ENCODE measurements around the gene DDX51. TPM values are rescaled to one million over a fixed set of nuclear protein-coding genes. Genes with fewer than 3 reads are reported as not detected.

DDX51 gene
- total and polyA plus RNA-seq, 2 of the 13 experiments (the other 11 are each of a cell fraction or from before 2014, with no cell fraction given), result 10.1 TPM

DNA sequence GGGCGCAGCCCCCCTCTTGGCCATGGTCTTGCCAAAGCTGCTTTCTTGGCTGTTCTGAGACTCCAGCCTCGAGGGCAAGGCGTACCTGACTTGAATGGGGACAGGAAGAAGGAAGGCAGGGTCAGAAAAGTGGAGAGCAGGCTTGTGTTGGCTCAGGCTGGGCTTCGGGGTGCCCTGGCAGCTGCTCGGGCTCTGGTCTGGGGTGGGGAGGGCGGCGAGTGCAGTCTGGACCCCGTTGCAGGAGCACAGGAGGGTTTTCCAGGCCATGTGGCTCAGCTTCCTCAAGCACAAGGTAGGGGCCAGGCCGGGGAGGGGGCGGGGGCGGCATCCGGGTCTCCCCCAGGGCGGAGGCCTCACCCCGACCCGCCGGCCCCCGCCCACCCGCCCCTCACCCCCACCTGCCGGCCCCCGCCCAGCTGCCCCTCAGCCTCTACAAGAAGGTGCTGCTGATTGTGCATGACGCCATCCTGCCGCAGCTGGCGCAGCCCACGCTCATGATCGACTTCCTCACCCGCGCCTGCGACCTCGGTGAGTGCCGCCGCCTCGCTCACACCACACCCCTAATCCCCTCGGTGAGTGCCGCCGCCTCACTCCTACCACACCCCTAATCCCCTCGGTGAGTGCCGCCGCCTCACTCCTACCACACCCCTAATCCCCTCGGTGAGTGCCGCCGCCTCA is 4.4 kb upstream of the DDX51 start:
- BruUV-seq (replicated peaks), result no TSS peak
- no peaks in the 10 kb centered on the region; a peak in 1 of 5 replicates for H3K27me3 ChIP-seq (ENCODE audit: control insufficient read depth in 1 of 2, insufficient read depth in 2 of 2, low read length in 2 of 2)
- H2AFZ ChIP-seq (ENCODE audit: low read length), result no peak overlapping the region
- no peak overlapping the region for H3K4me2 ChIP-seq (ENCODE audit: low read depth, low read length)
- POLR2A ChIA-PET, result no interaction called here
- TF ChIP-seq SUZ12 (IDR thresholded peaks at IDR 0.05; ENCODE audit: low read depth, low read length) (no peak), TCF12 (IDR thresholded peaks at IDR 0.05) (no peak), TCF12 (CRISPR knock-in tag; IDR thresholded peaks at IDR 0.05) (no peak), ZMYM2 (CRISPR knock-in tag; IDR thresholded peaks at IDR 0.05) (no peak), PTBP1 (IDR thresholded peaks at IDR 0.05; ENCODE audit: low read depth, low read length, poor library complexity, severe bottlenecking) (no peak), KDM2A (CRISPR knock-in tag; IDR thresholded peaks at IDR 0.05; ENCODE audit: borderline replicate concordance, low read depth) (no peak)
- TF ChIP-seq, protein P1, sequence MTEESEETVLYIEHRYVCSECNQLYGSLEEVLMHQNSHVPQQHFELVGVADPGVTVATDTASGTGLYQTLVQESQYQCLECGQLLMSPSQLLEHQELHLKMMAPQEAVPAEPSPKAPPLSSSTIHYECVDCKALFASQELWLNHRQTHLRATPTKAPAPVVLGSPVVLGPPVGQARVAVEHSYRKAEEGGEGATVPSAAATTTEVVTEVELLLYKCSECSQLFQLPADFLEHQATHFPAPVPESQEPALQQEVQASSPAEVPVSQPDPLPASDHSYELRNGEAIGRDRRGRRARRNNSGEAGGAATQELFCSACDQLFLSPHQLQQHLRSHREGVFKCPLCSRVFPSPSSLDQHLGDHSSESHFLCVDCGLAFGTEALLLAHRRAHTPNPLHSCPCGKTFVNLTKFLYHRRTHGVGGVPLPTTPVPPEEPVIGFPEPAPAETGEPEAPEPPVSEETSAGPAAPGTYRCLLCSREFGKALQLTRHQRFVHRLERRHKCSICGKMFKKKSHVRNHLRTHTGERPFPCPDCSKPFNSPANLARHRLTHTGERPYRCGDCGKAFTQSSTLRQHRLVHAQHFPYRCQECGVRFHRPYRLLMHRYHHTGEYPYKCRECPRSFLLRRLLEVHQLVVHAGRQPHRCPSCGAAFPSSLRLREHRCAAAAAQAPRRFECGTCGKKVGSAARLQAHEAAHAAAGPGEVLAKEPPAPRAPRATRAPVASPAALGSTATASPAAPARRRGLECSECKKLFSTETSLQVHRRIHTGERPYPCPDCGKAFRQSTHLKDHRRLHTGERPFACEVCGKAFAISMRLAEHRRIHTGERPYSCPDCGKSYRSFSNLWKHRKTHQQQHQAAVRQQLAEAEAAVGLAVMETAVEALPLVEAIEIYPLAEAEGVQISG (CRISPR knock-in tag; IDR thresholded peaks at IDR 0.05), result no peak
- TF ChIP-seq, protein P2, sequence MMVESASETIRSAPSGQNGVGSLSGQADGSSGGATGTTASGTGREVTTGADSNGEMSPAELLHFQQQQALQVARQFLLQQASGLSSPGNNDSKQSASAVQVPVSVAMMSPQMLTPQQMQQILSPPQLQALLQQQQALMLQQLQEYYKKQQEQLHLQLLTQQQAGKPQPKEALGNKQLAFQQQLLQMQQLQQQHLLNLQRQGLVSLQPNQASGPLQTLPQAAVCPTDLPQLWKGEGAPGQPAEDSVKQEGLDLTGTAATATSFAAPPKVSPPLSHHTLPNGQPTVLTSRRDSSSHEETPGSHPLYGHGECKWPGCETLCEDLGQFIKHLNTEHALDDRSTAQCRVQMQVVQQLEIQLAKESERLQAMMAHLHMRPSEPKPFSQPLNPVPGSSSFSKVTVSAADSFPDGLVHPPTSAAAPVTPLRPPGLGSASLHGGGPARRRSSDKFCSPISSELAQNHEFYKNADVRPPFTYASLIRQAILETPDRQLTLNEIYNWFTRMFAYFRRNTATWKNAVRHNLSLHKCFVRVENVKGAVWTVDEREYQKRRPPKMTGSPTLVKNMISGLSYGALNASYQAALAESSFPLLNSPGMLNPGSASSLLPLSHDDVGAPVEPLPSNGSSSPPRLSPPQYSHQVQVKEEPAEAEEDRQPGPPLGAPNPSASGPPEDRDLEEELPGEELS (CRISPR knock-in tag; IDR thresholded peaks at IDR 0.05), result no peak
- TF ChIP-seq, protein P3, sequence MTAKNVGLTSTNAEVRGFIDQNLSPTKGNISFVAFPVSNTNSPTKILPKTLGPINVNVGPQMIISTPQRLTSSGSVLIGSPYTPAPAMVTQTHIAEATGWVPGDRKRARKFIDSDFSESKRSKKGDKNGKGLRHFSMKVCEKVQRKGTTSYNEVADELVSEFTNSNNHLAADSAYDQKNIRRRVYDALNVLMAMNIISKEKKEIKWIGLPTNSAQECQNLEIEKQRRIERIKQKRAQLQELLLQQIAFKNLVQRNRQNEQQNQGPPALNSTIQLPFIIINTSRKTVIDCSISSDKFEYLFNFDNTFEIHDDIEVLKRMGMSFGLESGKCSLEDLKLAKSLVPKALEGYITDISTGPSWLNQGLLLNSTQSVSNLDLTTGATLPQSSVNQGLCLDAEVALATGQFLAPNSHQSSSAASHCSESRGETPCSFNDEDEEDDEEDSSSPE (CRISPR knock-in tag; IDR thresholded peaks at IDR 0.05), result no peak
- TF ChIP-seq, protein P4, sequence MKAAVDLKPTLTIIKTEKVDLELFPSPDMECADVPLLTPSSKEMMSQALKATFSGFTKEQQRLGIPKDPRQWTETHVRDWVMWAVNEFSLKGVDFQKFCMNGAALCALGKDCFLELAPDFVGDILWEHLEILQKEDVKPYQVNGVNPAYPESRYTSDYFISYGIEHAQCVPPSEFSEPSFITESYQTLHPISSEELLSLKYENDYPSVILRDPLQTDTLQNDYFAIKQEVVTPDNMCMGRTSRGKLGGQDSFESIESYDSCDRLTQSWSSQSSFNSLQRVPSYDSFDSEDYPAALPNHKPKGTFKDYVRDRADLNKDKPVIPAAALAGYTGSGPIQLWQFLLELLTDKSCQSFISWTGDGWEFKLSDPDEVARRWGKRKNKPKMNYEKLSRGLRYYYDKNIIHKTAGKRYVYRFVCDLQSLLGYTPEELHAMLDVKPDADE (CRISPR knock-in tag; IDR thresholded peaks at IDR 0.05), result no peak
- TF ChIP-seq, protein P5, sequence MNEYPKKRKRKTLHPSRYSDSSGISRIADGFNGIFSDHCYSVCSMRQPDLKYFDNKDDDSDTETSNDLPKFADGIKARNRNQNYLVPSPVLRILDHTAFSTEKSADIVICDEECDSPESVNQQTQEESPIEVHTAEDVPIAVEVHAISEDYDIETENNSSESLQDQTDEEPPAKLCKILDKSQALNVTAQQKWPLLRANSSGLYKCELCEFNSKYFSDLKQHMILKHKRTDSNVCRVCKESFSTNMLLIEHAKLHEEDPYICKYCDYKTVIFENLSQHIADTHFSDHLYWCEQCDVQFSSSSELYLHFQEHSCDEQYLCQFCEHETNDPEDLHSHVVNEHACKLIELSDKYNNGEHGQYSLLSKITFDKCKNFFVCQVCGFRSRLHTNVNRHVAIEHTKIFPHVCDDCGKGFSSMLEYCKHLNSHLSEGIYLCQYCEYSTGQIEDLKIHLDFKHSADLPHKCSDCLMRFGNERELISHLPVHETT (CRISPR knock-in tag; conservative IDR thresholded peaks at IDR 0.05), result no peak
- TF ChIP-seq, protein P6, sequence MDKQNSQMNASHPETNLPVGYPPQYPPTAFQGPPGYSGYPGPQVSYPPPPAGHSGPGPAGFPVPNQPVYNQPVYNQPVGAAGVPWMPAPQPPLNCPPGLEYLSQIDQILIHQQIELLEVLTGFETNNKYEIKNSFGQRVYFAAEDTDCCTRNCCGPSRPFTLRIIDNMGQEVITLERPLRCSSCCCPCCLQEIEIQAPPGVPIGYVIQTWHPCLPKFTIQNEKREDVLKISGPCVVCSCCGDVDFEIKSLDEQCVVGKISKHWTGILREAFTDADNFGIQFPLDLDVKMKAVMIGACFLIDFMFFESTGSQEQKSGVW (CRISPR knock-in tag; IDR thresholded peaks at IDR 0.05; ENCODE audit: borderline replicate concordance), result no peak
- no peak for FAIRE-seq
- peaks cover 9% of the 10 kb centered on the region for H3K4me1 ChIP-seq (ENCODE audit: insufficient read depth, low read length)
- no peak for DNase-seq (ENCODE audit: low spot score)
- 97% methylated on average over 30 of the region's 41 CpGs for WGBS (ENCODE audit: low lambda C conversion rate)
- H3K4me3 ChIP-seq (replicated peaks in 1 of 3; ENCODE audit: insufficient read depth in 1 of 3, low read depth in 2 of 3, low read length in 3 of 3), result no peak overlapping the region
- no peaks in the 10 kb centered on the region for H3K9me3 ChIP-seq (ENCODE audit: low read length)
- ATAC-seq, result no peak
- peaks cover 14% of the 10 kb centered on the region for H3K79me2 ChIP-seq (ENCODE audit: insufficient read depth, low read length)
- peaks cover 0 to 2% of the 10 kb centered on the region in 2 experiments; a peak in 1 of 5 replicates for H3K36me3 ChIP-seq (replicated peaks in 1 of 2; ENCODE audit: control insufficient read depth in 1 of 2, insufficient read depth in 2 of 2, low read length in 2 of 2)
- CTCF ChIA-PET (ENCODE audit: low intra/inter-chr PET ratio, low total read pairs), result no interaction called here
- peaks cover 1% of the 10 kb centered on the region; the same call in 1 of the 2 replicates for H4K20me1 ChIP-seq (ENCODE audit: insufficient read depth, low read length)
- intact Hi-C loops (cut with micrococcal nuclease; ENCODE audit: unreplicated experiment), result no loop called here
- no peak overlapping the region for H3K27ac ChIP-seq (ENCODE audit: extremely low read length, insufficient read depth, low read length)
- H3K9ac ChIP-seq (ENCODE audit: insufficient read depth, low read depth, low read length), result no peak overlapping the region
- in situ Hi-C loops (cut with HindIII; ENCODE audit: extremely low pct_ligation_motif_present, low pct_unique_long_range_greater_than_20kb), result no loop called here
